ENCODE results near the gene BANF2.

Gene BANF2

DNA sequence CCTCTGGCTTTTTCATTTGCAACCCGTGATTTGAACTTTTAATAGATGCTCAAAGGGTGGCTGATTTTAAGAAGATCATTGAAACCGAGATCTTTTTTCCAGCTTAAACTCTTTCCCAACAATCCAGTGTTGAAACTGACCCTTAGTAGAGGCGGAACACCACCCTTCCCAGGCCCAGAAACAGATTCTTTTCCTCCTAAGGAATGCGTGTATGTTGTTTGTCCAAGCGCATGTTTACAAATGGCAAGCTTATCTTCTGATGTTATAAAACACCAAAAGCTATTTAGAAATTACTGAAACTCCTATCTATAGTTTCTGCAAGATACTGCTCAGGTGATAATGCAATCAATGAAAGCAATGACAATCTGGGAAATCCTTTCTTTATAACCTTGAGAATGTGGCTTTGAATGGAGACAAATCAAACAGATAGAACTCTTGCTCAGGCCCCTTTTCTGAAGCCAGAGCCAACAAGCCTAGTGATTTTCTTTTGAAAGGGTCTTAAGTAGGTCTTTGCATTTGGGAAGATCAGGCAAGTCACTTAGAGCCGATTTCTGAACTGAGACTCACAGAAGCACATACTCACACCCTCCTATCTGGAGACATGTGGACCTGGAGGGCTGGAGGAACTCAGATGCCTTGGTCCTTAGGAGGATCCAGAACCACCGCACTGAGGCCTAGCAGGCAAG lies 9.1 kb downstream of the BANF2 start:
- no peak for DNase-seq (ENCODE audit: low spot score)

DNA sequence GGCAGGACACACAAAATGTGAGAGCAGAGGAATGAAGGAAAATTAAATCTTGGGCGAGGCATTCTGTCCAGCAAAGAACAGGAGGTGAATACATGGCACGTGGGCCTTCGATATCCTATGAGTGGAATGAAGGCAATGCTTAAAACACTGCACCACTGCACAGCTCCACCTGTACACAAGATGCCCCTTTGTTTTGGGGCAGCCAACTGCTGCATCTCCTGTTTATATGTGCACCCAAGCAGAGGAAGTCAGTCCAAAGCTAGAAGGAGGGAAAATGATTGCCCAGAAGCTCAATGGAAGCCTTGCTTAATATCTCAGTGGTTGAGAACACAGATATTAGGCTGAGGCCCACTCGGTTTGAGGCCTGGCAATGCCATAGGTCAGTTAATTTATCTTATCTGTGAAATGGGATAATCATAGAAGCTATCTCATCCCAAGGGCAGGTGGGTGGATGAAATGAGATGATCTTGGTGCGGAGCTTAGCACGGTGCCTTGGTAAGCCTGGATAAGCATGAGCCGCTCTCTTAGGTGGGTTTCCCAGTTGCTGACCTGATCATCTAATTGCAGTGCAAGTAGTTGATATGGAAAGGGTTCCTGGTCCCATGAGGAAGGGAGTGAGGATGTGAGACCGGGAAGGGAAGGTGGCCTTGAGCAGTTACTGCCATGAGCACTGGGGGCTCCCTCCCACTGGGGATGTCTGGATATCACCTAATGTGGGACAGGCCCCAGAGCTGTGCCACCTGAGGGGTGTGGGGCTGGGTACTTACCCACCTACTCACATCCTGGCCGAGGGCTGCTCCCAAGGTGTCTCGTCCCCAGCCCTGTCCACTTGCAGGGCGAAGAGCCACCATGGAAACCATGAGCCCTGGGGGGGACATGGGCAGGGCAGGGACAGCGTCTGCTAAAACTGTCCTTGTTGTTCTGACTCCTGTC lies 9.9 kb downstream of the BANF2 start:
- no peak for DNase-seq (ENCODE audit: low spot score)

DNA sequence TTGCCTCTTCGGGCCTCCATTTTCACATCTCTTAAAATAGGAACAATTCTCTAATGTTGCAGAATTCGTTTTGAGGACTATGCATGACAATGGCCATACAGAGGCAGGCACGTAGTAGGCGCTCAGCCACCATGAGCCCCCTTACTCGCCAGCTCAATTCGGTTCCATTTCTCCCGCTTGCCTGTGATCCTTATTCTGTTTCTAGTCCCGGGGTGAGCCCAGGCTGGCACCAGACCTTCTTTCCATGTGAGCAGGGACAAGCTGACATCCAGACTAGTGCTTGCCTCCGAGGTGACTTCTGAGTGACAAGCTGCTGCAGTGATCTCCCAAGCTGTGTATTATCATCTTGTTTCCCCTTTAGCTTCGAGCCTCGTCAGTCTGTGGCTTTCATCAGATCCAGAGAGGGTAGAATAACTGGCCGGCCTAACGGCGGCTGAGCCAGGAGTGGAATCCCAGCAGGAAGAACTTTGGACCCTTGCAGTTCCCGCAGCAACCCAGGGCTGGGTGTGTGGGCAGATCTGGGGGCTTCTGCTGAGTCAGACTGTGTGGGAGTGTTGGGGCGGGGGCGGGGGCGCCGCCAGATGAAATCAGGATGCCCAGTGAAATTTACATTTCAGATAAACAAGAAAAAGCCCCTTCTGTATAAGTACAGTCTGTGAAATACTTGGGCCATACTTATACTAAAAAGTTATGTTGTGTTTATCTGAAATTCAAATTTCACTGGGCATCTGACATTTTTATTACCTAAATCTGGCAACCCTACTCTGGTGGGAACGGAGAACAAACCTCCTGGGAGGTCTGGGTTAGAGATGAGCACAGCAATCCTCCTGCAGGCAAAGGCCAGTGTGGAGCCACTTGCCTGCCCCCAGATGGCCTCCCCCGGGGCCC lies 10.9 kb downstream of the BANF2 start:
- DNase-seq (ENCODE audit: low spot score), result no peak

DNA sequence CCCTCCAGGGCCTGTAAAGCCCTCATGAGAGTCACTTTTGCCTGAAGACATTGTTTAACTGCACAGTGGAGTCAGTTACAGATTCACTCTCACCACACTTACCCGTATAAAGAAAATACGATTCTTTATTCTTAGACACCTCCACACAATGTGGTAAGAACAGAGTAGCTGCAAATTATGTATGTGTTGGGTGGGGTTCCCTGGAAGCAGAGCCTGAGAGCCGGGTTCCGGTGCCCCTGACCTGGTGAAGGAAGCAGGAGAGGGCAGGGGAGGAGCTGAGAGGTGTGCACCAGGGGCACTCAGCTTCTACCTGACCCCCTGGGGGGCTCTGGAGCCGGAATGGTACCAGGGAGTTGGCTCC lies 11.5 kb downstream of the BANF2 start:
- no peak for DNase-seq (ENCODE audit: low spot score)

DNA sequence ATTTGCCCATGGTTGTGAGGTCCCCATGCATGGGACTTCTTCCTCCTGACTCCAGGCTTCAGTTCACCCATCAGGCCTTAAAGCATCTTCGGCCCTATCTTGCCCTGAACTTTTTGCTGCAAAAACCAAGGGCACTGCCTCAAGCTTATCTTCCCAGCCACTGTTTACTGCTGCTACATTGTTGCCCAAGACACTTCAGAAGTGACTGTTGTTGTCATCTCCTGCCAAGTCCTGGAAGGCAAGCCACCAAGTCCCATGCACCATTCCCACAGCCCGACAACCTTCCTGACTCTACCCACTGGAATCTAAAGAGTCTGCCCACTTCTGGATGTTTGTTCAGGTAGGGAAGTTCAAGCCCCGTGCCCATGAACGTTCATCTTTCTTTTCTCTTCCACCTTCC lies 12.4 kb downstream of the BANF2 start:
- no peak for DNase-seq (ENCODE audit: low spot score)

DNA sequence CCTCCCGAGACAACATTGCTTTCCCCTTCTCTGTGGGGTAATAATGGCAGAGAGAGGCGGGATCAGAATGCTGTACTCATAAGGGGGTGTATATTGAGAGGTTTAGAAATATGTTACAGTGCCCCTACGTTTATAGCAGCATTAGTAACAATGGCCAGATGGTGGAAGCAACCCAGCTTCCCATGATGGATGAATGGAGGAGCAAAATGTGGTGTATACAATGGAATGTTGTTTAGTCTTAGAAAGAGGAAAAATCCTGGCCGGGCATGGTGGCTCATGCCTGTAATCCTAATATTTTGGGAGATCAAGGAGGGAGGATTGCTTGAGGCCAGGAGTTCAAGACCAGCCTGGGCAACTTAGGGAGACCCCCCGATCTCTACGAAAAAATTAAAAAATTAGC lies 12.9 kb downstream of the BANF2 start:
- DNase-seq (ENCODE audit: low spot score), result no peak

DNA sequence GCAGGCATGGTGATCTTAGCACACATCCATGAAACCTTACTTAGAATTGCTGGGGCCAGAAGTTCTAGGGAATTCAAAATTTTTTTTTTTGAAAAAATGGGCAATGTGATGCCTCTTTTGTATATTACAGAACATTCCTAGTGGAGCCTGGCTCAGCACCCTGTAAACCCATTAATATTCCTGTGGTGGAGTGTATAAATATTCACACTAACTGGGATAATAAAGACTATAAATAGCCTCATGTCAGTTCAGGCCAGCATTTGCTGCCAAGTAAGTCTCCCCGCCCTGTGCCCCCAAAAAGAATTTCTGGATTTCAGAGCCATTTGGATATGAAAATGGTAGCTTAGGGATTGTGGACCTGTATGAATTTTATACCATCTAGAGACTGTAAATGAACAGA lies 14.8 kb downstream of the BANF2 start:
- no peak for DNase-seq (ENCODE audit: low spot score)

DNA sequence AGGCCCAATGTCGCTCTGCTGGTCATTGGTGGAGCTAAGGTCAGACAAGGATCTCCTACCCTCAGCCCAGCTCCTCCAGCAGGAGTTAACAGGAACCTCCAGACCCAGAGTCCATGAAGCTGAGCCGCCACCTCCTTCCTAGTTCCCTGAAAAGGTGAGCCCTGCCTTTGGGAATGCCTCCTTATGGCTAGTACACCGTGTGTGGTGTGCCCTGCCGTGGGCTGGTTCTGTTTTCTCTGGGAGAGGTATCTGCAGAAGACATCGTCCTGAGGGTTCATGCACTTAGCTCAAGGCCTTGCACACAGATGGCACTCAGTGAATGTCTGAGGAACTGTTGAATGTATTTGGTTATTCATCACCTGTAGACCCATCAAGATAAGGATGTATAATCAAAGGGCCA lies 15.3 kb downstream of the BANF2 start:
- no peak for DNase-seq (ENCODE audit: low spot score)

DNA sequence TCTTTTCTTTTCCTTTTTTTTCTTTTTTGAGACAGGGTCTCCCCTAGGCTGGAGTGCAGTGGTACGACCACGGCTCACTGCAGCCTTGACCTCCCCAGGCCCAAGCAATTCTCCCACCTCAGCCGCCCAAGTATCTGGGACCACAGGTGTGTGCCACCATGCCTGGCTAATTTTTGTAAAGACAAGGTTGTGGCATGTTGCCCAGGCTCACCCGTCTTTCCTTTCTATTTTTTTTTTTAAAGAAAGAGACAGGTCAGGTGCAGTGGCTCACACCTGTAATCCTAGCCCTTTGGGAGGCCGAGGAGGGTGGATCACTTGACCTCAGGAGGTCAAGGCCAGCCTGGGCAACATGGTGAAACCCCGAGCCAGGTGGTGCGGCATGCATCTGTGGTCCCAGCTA lies 16.6 kb downstream of the BANF2 start:
- no peak for DNase-seq (ENCODE audit: low spot score)

DNA sequence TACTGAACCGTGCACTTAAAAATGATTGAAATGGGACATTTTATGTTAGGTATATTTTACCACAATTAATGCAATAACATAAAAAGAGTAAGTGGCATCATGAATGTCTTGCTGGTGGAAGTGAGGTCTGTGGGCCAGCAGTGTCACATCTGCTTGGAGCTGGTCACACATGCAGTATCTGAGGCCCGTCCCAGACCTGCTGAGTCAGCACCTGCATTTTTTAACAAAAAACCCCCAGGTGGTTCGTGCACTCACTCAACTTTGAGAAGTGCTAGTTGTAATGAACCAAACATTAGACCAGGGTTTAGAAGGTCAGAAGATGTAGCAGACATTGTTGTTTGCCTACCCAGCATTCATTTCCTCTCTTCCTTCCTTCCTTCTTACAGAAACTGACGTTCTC lies 21.0 kb downstream of the BANF2 start:
- no peak for DNase-seq (ENCODE audit: low spot score)

DNA sequence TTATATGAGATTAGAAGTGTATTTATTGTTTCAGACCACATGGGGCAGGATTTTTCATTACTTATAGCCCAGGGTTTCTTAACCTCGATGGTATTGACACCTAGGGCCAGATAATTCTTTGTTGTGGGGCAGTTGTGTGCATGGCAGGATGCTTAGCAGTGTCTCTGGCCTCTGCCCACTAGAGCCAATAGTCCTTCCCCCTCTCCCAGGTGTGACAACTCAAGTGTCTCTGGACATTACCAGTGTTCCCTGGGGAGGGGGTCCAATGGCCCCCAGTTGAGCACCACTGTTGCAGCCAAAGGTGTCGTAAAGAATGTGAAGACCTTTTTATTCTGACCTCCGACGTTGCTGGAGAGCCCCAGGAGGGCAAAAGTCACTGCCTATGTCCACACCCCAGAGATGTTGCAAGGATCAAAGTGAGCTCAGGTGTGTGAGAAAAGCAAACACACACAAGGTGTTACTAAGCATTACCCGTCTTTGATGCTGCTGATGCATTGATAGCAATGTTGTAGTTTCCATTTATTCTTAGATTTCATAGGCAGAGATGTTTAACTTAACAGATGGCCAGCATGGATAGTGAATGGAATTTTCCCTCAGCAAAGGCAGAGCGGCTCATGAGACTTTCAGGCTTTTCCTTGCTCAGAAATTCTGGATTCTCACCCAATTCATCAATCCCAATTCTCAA lies 22.2 kb downstream of the BANF2 start:
- no peak for DNase-seq (ENCODE audit: low spot score)

DNA sequence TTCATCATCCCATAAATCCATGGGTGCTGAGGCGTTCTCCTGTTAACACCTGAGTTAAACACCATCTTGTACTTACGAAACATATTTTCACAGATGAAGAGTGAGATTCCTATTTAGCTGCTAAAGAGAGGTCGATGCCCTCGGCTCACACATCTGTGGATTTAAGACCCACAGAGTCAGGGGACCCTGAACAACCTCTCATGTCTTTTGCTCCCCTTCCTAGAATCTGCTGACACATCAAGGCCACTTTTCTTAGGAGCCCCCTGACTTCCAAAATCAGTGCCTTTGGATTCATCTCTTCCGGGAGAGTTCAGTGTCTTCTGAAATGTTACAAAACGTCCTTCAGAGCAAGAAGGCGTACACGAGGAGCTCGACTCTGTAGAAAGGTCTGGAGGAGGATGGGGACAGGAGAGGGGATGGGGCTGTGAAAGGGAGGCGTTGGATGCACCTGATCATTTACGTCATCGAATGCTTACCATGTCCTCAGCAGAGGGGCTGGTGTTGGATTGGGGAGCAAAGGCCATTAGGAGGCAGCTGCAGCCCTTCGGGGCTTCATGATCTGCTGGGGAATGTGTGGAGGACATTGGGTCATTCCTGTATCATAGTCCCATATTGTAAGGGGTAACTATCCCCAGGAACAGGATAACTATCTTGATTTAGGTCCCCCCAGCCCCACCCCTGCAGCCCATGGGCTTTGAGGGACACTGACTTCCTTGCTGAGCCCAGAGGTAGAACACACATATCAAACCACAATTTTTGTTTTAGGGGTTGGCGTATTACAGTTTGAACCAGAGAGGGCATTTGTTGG lies 22.9 kb downstream of the BANF2 start:
- DNase-seq (ENCODE audit: low spot score), result no peak

DNA sequence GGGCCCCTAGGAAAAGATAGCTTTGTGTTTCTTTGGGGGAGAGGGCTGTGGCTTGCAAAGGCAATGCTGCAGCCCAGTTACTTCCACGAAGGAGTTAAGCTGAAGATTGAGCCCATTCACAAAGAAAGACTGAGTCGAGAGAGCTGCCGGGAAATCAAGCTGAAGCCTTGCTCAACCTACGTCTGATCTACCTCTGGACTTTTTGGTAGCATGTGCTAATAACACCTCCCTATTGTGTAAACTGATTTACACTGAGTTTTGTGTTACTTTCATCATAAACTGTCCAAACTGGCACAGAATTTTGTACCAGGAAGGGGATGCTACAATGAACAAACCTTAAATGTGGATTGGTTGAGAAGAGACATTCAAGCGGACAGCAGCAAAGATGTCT lies 23.5 kb downstream of the BANF2 start:
- DNase-seq (ENCODE audit: low spot score), result no peak

DNA sequence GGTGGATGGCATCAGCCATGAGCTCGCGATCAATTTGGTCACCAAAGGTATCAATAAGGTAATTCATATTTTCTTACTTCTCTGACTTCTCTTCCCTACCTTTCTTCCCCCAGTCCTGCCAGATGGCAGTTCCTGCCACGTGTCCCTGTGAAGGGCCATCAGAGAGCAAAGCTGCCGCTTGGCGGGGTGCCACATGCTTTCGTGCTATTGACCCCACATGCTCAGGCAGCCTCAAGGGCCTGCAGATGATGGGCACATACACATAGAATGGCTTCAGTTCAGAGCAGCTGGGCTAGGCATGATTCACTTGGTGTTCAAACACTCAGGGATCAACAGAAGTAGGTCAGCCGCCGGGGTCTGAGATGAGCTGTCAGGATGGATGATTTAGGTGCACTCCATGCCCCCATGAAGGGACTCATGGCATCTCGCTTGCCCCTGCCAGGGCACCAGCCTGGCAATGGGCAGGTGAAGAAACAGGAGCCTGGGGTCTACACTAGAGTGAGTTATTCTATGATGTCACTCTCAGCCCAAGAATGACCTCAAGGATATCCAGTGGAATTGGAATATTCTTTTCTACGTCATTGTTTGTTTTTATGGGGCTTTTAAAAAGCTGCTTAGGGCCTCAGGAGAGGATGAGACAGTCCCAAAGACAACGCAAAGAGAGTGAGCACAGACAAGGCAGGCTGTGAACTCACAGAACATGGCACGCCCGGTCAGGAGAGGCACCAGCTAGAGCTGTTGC lies 25.5 kb downstream of the BANF2 start:
- DNase-seq (ENCODE audit: low spot score), result no peak

DNA sequence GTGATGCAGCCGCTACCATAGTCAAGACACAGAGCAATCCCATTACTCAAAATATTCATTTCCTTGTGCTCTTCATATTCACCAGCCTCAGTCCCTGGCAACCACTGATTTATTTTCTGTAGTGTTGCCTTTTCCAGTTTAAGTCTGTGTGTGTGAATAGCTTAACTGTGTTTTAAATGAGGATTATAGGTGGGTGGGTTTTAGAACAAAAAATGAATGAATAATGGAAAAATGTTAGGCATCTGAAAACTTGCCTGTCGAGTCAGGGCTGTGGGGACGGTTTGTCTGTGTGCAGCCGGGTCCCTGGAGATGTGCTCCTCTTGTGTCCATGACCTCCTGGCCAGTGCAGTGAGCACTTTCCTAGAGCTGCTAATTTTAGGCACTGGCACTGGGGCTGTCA lies 27.1 kb downstream of the BANF2 start:
- no peak for DNase-seq (ENCODE audit: low spot score)

DNA sequence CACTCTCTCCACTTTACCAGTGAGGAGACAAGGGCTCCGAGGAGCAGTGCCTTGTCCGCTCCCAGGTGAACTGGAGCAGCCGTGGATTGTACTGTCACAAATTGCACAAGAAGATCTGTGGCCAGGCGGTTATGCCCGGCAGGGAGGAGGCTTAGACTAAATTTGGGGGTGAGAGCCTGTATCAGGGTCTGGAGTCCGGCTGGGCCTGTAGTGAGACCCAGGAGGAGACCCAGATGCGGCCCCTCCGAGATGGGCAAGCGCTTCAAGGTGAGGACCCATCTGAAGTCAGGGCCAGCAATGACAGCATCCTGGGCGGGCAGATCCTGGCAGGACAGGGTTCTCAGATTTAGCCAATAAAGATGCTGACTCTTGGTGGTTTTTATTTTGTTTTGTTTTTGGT lies 27.6 kb downstream of the BANF2 start:
- no peak for DNase-seq (ENCODE audit: low spot score)

DNA sequence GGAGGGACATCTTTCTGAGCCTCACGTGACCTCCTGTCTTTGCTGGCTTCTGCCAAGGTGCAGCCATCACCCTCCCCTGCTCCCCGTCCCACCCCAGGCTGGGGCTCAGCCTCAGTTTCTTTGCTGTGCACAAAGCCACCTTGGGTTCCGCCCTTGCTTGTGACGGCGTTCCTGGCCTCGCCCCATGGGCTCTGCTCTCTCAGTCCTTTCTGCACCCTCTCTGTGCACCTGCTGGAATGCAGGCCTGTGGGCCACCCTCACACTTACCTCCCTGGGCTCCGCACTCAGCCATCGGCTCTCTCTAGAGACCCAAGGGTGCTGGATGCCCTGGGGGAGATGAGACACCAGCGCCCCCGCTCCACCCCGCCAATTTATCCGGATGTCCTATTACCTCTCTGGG lies 28.3 kb downstream of the BANF2 start:
- DNase-seq (ENCODE audit: low spot score), result no peak

DNA sequence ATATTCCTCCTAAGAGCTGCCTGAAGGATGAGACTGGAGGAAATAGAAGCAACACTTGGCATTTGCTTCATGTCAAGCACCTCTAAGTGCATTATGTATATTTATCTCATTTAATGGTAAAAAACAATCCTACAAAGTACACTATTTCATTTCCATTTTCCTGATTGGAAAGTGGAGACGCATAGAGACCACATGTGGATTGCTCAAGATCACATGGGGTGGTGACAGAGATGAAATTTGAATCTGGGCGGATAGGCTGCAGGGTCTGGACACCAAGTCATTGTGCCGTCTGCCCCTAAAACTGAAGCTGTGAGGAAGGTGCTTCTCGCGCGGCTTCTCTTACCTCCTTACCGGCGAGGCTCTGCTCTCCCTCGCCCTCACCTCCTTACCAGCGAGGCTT lies 30.3 kb downstream of the BANF2 start:
- no peak for DNase-seq (ENCODE audit: low spot score)

DNA sequence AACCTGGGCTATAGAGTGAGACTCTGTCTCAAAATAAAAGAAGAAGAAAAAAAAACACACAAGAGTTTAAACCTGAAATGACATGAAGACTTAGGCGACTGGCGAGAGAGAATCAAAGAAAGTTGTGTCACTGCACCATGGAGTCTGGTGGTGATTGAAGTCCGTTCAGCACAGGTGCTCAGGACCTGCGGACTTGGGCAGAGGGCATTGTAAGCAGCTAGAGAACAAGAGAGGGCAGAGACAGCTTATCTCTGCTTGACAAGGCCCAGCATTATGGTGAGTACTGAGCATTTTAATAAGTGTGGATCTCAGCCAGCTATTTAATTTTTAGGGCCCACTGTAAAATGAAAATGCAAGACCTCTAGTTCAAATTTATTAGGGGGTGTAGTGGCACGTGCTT lies 31.5 kb downstream of the BANF2 start:
- no peak for DNase-seq (ENCODE audit: low spot score)

DNA sequence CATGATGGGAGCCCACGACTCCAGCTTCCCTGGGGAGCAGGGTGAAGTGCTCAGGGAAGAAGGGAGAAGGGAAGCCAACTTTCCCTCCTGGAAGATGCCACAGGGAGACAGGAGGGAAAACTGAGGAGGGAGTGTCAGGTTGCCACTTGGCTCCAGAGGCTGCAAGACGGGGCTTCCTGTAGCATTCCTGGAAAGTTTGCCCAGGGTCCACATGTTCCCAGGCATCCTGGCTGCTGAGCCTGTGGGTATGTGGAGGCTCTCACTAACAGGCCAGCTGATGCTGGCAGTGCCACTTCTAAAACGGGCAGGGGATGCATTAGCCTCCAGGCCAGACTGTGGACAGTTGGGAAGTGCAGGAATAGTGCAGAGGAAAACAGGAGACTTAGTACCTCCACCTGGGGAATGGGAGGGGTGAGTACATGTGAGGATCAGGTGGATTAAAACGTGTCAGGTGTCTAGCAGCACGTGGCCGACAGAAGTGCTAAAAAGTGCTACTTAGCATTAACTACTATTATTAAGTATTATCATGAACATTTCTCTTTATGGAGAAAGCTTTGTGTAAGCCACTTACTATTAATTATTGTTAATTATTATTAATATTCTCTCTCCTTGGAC lies 33.2 kb downstream of the BANF2 start:
- DNase-seq (ENCODE audit: low spot score), result no peak

Measured in SK-N-DZ (cell line).